Measurements from ENCODE around the gene BHLHA15.

BHLHA15 gene

GRCh38 chr7:98244871-98245270 is 33.6 kb downstream of the BHLHA15 start:
- DNase-seq = no peak

- DNase-seq = no peak
Observed at GRCh38 chr7:98248156-98248555, 36.9 kb downstream of the BHLHA15 start.

GRCh38 chr7:98249106-98249505 is 37.9 kb downstream of the BHLHA15 start:
- DNase-seq = no peak

- no peak for DNase-seq
Observed at GRCh38 chr7:98250789-98251188, 39.5 kb downstream of the BHLHA15 start.

GRCh38 chr7:98251231-98251600 is 40.0 kb downstream of the BHLHA15 start:
- no peak for DNase-seq

- peak; percentile 89 for DNase-seq
Observed at GRCh38 chr7:98251601-98252424, 40.6 kb downstream of the BHLHA15 start, which contains the start of gene TECPR1. TSS of gene TECPR1 (minus strand) at chr7:98252232. CDS start at chr7:98246146, 6,086 bp downstream.

- no peak for DNase-seq
Observed at GRCh38 chr7:98252425-98253054, 41.3 kb downstream of the BHLHA15 start.

- DNase-seq = no peak
Observed at GRCh38 chr7:98254516-98254915, 43.3 kb downstream of the BHLHA15 start.

GRCh38 chr7:98254951-98255610 is 43.8 kb downstream of the BHLHA15 start:
- DNase-seq = no peak

- no peak for DNase-seq
Observed at GRCh38 chr7:98256431-98256830, 45.2 kb downstream of the BHLHA15 start.

- no peak for DNase-seq
Observed at GRCh38 chr7:98257701-98258100, 46.5 kb downstream of the BHLHA15 start.

Data from fibroblast of skin of back (primary cell).